Measurements from ENCODE around the gene DCTD. TPM values are rescaled to one million over a fixed set of nuclear protein-coding genes. Genes with fewer than 3 reads are reported as not detected.
A peak's percentile ranks its signal among the peaks of the same experiment; 100 is the strongest.

DCTD gene
- total RNA-seq, 1 donor from 2014 or later, result 93.4 TPM

DNA sequence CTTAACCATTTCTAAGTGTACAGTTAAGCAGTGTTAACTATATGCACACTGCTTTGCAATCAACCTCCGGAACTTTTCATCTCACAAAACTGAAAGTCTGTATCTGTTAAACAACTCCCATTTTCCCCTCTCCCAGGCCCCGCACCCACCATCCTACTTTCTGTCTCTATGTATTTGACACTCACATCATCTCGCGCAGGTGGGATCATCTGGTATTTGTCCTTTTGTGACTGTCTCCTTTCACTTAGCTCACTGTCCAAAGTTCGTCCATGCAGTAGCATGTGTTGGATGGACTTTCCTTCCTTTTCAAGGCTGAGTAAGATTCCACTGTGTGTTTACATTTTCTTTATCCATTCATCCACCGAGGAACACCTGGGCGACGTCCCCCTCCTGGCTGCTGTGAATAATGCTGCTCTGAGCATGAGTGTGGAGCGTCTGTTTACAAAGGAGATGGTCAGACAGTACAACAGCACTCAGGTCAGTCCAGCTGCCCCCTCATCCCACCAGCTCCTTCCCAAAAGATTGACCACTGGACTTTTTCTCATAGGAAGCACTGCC, 39.8 kb downstream of the DCTD start:
- no peak overlapping the region for H3K4me3 Mint-ChIP-seq
- no peaks in the 10 kb centered on the region for H3K9me3 Mint-ChIP-seq
- peaks cover 7% of the 10 kb centered on the region for H3F3A ChIP-seq (ENCODE audit: low read depth)
- H3K27me3 Mint-ChIP-seq (ENCODE audit: insufficient read depth, low read depth), result peaks cover 4% of the 10 kb centered on the region
- H3K4me2 ChIP-seq, result no peak overlapping the region
- no peaks in the 10 kb centered on the region for H3K79me2 ChIP-seq (ENCODE audit: low read depth)
- no peaks in the 10 kb centered on the region for H4K20me1 ChIP-seq (ENCODE audit: low read depth)
- H2AFZ ChIP-seq (replicated peaks), result no peak overlapping the region
- no peaks in the 10 kb centered on the region for H3K36me3 Mint-ChIP-seq
- H3K27ac ChIP-seq, result no peak overlapping the region
- DNase-seq (ENCODE audit: low spot score), result no peak
- no peaks in the 10 kb centered on the region for H3K36me3 ChIP-seq
- no peak overlapping the region for H3K4me3 ChIP-seq
- H3K4me1 ChIP-seq, result peaks cover 5% of the 10 kb centered on the region
- TF ChIP-seq EZH2phosphoT487 (IDR thresholded peaks at IDR 0.05) (no peak), CTCF (IDR thresholded peaks at IDR 0.05) (peak; percentile 14)
- H3K9ac ChIP-seq, result no peak overlapping the region
- H3K4me1 Mint-ChIP-seq, result peaks cover 35% of the 10 kb centered on the region
- H3K27me3 ChIP-seq, result no peaks in the 10 kb centered on the region
- H3K27ac Mint-ChIP-seq, result no peak overlapping the region
- H3K9me3 ChIP-seq (ENCODE audit: low read depth), result no peaks in the 10 kb centered on the region

- peaks cover 30% of the 10 kb centered on the region for H3K4me1 Mint-ChIP-seq
- Histone ChIP-seq H3K9ac (no peak overlapping the region), H3K4me1 (no peaks in the 10 kb centered on the region), H3K27me3 (no peaks in the 10 kb centered on the region), H2AFZ (replicated peaks) (no peak overlapping the region), H3K9me3 (ENCODE audit: low read depth) (no peaks in the 10 kb centered on the region), H3K79me2 (ENCODE audit: low read depth) (no peaks in the 10 kb centered on the region), H4K20me1 (ENCODE audit: low read depth) (no peaks in the 10 kb centered on the region), H3K4me3 (no peak overlapping the region), H3K36me3 (no peaks in the 10 kb centered on the region), H3K4me2 (no peak overlapping the region), H3K27ac (no peak overlapping the region), H3F3A (ENCODE audit: low read depth) (peaks cover 7% of the 10 kb centered on the region)
- H3K27ac Mint-ChIP-seq, result peak overlapping the region; percentile 13
- TF ChIP-seq CTCF (IDR thresholded peaks at IDR 0.05), result no peak
- TF ChIP-seq EZH2 (IDR thresholded peaks at IDR 0.05), result no peak
- no peak for TF ChIP-seq EZH2phosphoT487 (IDR thresholded peaks at IDR 0.05)
- no peaks in the 10 kb centered on the region for H3K36me3 Mint-ChIP-seq
- H3K9me3 Mint-ChIP-seq, result no peaks in the 10 kb centered on the region
- peaks cover 4% of the 10 kb centered on the region for H3K27me3 Mint-ChIP-seq (ENCODE audit: insufficient read depth, low read depth)
- H3K4me3 Mint-ChIP-seq, result no peak overlapping the region
- no peak for DNase-seq (ENCODE audit: low spot score)
Observed at GRCh38 chr4:182876427-182876826, 40.8 kb downstream of the DCTD start.

DNA sequence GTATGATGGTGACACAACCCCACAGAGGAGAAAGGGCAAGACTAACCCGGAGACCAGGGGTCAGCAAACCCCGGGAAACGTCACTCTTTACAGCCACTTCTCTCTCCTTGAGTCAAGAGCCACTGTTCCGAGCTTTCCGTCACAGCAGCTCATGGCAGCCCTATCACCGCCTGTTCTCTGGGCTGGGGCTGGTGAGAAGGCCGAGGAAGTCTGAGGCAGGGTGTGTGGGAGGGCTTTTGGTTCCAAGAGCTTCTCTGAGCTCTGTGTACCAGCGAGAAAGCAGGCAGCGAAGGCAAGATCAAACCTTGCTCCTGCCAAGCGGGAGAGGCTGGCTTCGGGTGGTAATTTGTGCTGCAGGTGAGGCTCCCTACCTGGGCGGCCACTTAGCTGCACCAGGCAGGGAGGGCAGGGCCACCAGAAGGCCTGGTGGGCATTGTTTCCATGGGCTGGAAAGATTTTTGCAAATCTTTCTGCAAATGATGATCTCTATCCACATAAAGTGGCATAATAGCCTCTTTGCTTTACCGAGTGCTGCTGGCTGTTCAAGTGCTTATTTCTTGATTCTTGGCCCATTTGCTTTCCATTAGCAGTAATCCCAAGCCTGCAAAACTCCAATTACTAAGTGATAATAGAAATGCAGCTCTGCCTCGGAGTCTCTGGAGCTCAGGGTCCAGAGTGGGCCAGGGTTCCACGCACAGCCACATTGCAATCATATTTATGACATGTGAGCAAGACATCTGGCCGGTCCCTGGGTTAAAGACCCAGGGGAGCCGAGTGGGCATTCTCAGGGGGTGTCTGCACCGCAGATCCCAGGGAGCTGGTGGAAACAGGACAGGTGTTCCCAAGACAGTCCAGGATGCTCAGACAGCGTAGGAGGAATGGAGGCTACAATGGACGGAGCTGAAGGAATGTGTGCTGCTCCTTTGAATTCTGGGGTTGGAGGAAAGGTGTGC, 41.5 kb downstream of the DCTD start:
- no peaks in the 10 kb centered on the region for H3K9me3 Mint-ChIP-seq

More for the DNA sequence above, 41.5 kb downstream of the DCTD start:
- H3K4me3 ChIP-seq, result no peak overlapping the region
- H2AFZ ChIP-seq (replicated peaks), result no peak overlapping the region
- no peaks in the 10 kb centered on the region for H3K4me1 ChIP-seq
- Mint-ChIP-seq H3K4me1 (peaks cover 23% of the 10 kb centered on the region), H3K27me3 (ENCODE audit: insufficient read depth, low read depth) (peaks cover 4% of the 10 kb centered on the region), H3K27ac (peak overlapping the region; percentile 73), H3K36me3 (no peaks in the 10 kb centered on the region), H3K4me3 (no peak overlapping the region)
- DNase-seq (ENCODE audit: low spot score), result no peak
- no peak for TF ChIP-seq CTCF (IDR thresholded peaks at IDR 0.05)
- TF ChIP-seq EZH2 (IDR thresholded peaks at IDR 0.05), result no peak
- TF ChIP-seq EZH2phosphoT487 (IDR thresholded peaks at IDR 0.05), result no peak
- H3K9me3 ChIP-seq (ENCODE audit: low read depth), result no peaks in the 10 kb centered on the region
- no peaks in the 10 kb centered on the region for H3K27me3 ChIP-seq
- H4K20me1 ChIP-seq (ENCODE audit: low read depth), result no peaks in the 10 kb centered on the region
- no peak overlapping the region for H3K27ac ChIP-seq
- H3K4me2 ChIP-seq, result no peak overlapping the region
- no peaks in the 10 kb centered on the region for H3K79me2 ChIP-seq (ENCODE audit: low read depth)
- H3F3A ChIP-seq (ENCODE audit: low read depth), result peaks cover 4% of the 10 kb centered on the region
- no peak overlapping the region for H3K9ac ChIP-seq
- H3K36me3 ChIP-seq, result no peaks in the 10 kb centered on the region
